HepG2 (cell line): Measurements from ENCODE around the gene TMBIM1. TPM values are rescaled to one million over a fixed set of nuclear protein-coding genes. Genes with fewer than 3 reads are reported as not detected.

Source experiments
- ARID4A ChIP-seq: sonication (generic); formaldehyde crosslinking; IDR thresholded peaks from 2 replicates; pipeline ENCODE4 v1.5.0; 2020; ENCODE audit warnings: mild to moderate bottlenecking, missing genetic modification reagents, borderline replicate concordance
- ATF2 ChIP-seq: sonication (generic); formaldehyde crosslinking; IDR thresholded peaks from 2 replicates; pipeline ENCODE4 v1.4.0; 2020; ENCODE audit warnings: missing genetic modification reagents
- CCDC6 ChIP-seq: sonication (generic); formaldehyde crosslinking; IDR thresholded peaks from 2 replicates; pipeline ENCODE4 v1.8.1; 2022; ENCODE audit warnings: mild to moderate bottlenecking, missing genetic modification reagents, moderate library complexity
- CHD4 ChIP-seq: fragments of 200-600 bp; sonication (generic); IDR thresholded peaks from 2 replicates; pipeline ENCODE4 v1.7.0; 2017; ENCODE audit warnings: mild to moderate bottlenecking, low read length, borderline replicate concordance
- ESRRA ChIP-seq: sonication (generic); formaldehyde crosslinking; IDR thresholded peaks from 2 replicates; pipeline ENCODE4 v1.5.1; 2020; ENCODE audit warnings: mild to moderate bottlenecking, low read depth, missing genetic modification reagents
- FOXP4 ChIP-seq: sonication (generic); formaldehyde crosslinking; IDR thresholded peaks from 2 replicates; pipeline ENCODE4 v1.4.0; 2020; ENCODE audit warnings: missing genetic modification reagents
- HOXA7 ChIP-seq: sonication (generic); formaldehyde crosslinking; IDR thresholded peaks from 2 replicates; pipeline ENCODE4 v1.8.1; 2022; ENCODE audit warnings: mild to moderate bottlenecking, missing genetic modification reagents, moderate library complexity
- JUND ChIP-seq: sonication (generic); formaldehyde crosslinking; IDR thresholded peaks from 2 replicates; pipeline ENCODE4 v1.8.0; 2022; ENCODE audit warnings: mild to moderate bottlenecking, missing genetic modification reagents
- KDM3A ChIP-seq: IDR thresholded peaks from 2 replicates; pipeline ENCODE4 v1.6.1; 2018; ENCODE audit warnings: low read depth, missing compliant biosample characterization
- KMT2A ChIP-seq: sonication (generic); formaldehyde crosslinking; IDR thresholded peaks from 2 replicates; pipeline ENCODE4 v1.4.0; 2020; ENCODE audit warnings: missing genetic modification reagents
- MED1 ChIP-seq: sonication (generic); formaldehyde crosslinking; IDR thresholded peaks from 2 replicates; pipeline ENCODE4 v1.4.0; 2020; ENCODE audit warnings: missing genetic modification reagents
- NCOR1 ChIP-seq: fragments of 200-600 bp; sonication (generic); IDR thresholded peaks from 2 replicates; pipeline ENCODE4 v1.7.0; 2017; ENCODE audit warnings: antibody characterized with exemption, low read length, borderline replicate concordance
- NRL ChIP-seq: sonication (generic); formaldehyde crosslinking; IDR thresholded peaks from 2 replicates; pipeline ENCODE4 v1.5.0; 2020; ENCODE audit warnings: missing genetic modification reagents, mild to moderate bottlenecking, moderate library complexity, borderline replicate concordance
- RELA ChIP-seq: sonication (generic); formaldehyde crosslinking; IDR thresholded peaks from 2 replicates; pipeline ENCODE4 v1.4.0; 2020; ENCODE audit warnings: missing genetic modification reagents
- STAT5B ChIP-seq: sonication (generic); formaldehyde crosslinking; IDR thresholded peaks from 2 replicates; pipeline ENCODE4 v1.4.0; 2020; ENCODE audit warnings: missing genetic modification reagents
- THAP9 ChIP-seq: sonication (generic); formaldehyde crosslinking; IDR thresholded peaks from 2 replicates; pipeline ENCODE4; 2020; ENCODE audit warnings: missing genetic modification reagents, mild to moderate bottlenecking, borderline replicate concordance
- U2AF1 ChIP-seq: fragments of 200-400 bp; formaldehyde crosslinking; optimal IDR thresholded peaks from 2 replicates; pipeline ENCODE3; 2017; ENCODE audit warnings: mild to moderate bottlenecking, low read depth, low read length
- ZNF563 ChIP-seq: sonication (generic); formaldehyde crosslinking; IDR thresholded peaks from 2 replicates; pipeline ENCODE4 v1.8.0; 2022; ENCODE audit warnings: mild to moderate bottlenecking, moderate library complexity, missing genetic modification reagents
- polyA plus RNA-seq, 8 experiments: library from polyadenylated mRNA; depleted of rRNA in 3 of 8; stranded (reverse) in 7 of 8; unstranded in 1 of 8; fragments of >200 nt; fragmentation: Illumina TruSeq in 4 of 8; extraction: Trizol in 4 of 8; gene quantifications; 2 replicates each; pipeline versions ENCODE4 v1.2.1 to v1.2.3, GENCODE V29; 2011 to 2016; ENCODE audit warnings: low read depth in 4 of 8, missing spikeins in 1 of 8, mixed read lengths in 1 of 8; ENCODE audit not compliant: insufficient read depth in 1 of 8
- total RNA-seq, 5 experiments: library from RNA; depleted of rRNA; stranded (reverse); fragments of >200 nt; fragmentation: Illumina TruSeq; extraction: Trizol; gene quantifications; 2 replicates each; pipeline ENCODE4 v1.2.3, GENCODE V29; 2016; ENCODE audit warnings: low read depth in 1 of 5

TMBIM1 gene
- total and polyA plus RNA-seq, 2 of the 13 experiments (the other 11 are each of a cell fraction or from before 2014, with no cell fraction given): 127 to 139 TPM

- no peak for TF ChIP-seq JUND
- 0 out of 2 replicates have a peak, but pooled peaks have one; percentile 11 for TF ChIP-seq ATF2 (CRISPR knock-in tag)
- TF ChIP-seq CHD4: 0 out of 2 replicates have a peak, but pooled peaks have one; percentile 46
- peak; percentile 41; the same call in 1 of the 2 replicates for TF ChIP-seq ARID4A (CRISPR knock-in tag)
- 0 out of 2 replicates have a peak, but pooled peaks have one; percentile 10 for TF ChIP-seq NCOR1
- TF ChIP-seq ZNF563: 0 out of 2 replicates have a peak, but pooled peaks have one; percentile 11
- TF ChIP-seq NRL (CRISPR knock-in tag): peak; percentile 93
- 0 out of 2 replicates have a peak, but pooled peaks have one; percentile 48 for TF ChIP-seq KDM3A (CRISPR knock-in tag)
- peak; percentile 26; the same call in 1 of the 2 replicates for TF ChIP-seq KMT2A (CRISPR knock-in tag)
- 0 out of 2 replicates have a peak, but pooled peaks have one; percentile 7 for TF ChIP-seq STAT5B (CRISPR knock-in tag)
- TF ChIP-seq ESRRA (CRISPR knock-in tag): peak; percentile 28; the same call in 1 of the 2 replicates
- TF ChIP-seq RELA: no peak
- no peak for TF ChIP-seq U2AF1
- 0 out of 2 replicates have a peak, but pooled peaks have one; percentile 31 for TF ChIP-seq MED1 (CRISPR knock-in tag)
- no peak for TF ChIP-seq THAP9 (CRISPR knock-in tag)
- TF ChIP-seq FOXP4 (CRISPR knock-in tag): no peak
- TF ChIP-seq CCDC6: peak; percentile 63; the same call in 1 of the 2 replicates
- TF ChIP-seq HOXA7 (CRISPR knock-in tag): no peak
These were observed 8.0 kb downstream of the TMBIM1 start (continued) for GRCh38 chr2:218284106-218284811.
